Testis (tissue), 3 donors: Measurements from ENCODE around the gene RGS6. TPM values are rescaled to one million over a fixed set of nuclear protein-coding genes. Genes with fewer than 3 reads are reported as not detected.
A peak's percentile ranks its signal among the peaks of the same experiment; 100 is the strongest.

Experiments used
- DNase-seq: peaks from one replicate; pipeline ENCODE4 v3.0.0-alpha.2; 2019
- H3K27ac ChIP-seq, 2 donors: fragments of 200-600 bp; sonication (generic); one replicate each; pipeline ENCODE4 v1.5.1; 2019
- H3K27me3 ChIP-seq: fragments of 200-600 bp; sonication (generic); one replicate; pipeline ENCODE4 v1.5.1; 2019
- H3K36me3 ChIP-seq: fragments of 200-600 bp; sonication (generic); one replicate; pipeline ENCODE4 v1.5.1; 2017; ENCODE audit warnings: low read depth; ENCODE audit errors: missing control alignments
- H3K4me1 ChIP-seq: fragments of 200-600 bp; sonication (generic); one replicate; pipeline ENCODE4 v1.5.1; 2019
- H3K4me3 ChIP-seq, 2 donors: fragments of 200-600 bp; sonication (generic); one replicate each; pipeline ENCODE4 v1.5.1; 2017 to 2019
- H3K9me3 ChIP-seq: fragments of 200-600 bp; sonication (generic); one replicate; pipeline ENCODE4 v1.5.1; 2017
- CTCF ChIP-seq, 3 experiments: fragments of 450-650 bp in 2 of 3; fragments of 200-600 bp in 1 of 3; sonication (generic) in 1 of 3; IDR thresholded peaks; one replicate each; pipeline ENCODE4 v1.5.1; 2016 to 2019; ENCODE audit warnings: antibody characterized with exemption in 3 of 3, mild to moderate bottlenecking in 2 of 3, moderate library complexity in 1 of 3
- POLR2A ChIP-seq: fragments of 450-650 bp; IDR thresholded peaks from one replicate; pipeline ENCODE4 v1.6.1; 2017; ENCODE audit warnings: antibody characterized with exemption, mild to moderate bottlenecking, moderate library complexity
- WGBS, 2 donors: methylation state at CpG; one replicate each; pipeline ENCODE4 v1.1.5; 2018; 5-methylcytosine and 5-hydroxymethylcytosine counted together
- intact Hi-C: fragments of 100-400 bp; cut with DNase I; formaldehyde crosslinking; loops from one replicate; pipeline ENCODE4 v1.15.1; 2023; ENCODE audit warnings: low total_unique reads
- polyA plus RNA-seq: library from polyadenylated mRNA; stranded (reverse); fragments of 350-450 nt; fragmentation: Illumina TruSeq; extraction: RNeasy Lipid Tissue Mini Kit (QIAGEN cat#74804); gene quantifications from one replicate; pipeline ENCODE4 v1.2.3, GENCODE V29; 2014; ENCODE audit warnings: low read depth, low replicate concordance; ENCODE audit not compliant: insufficient read depth
- total RNA-seq, 2 donors: library from RNA; depleted of rRNA; stranded (reverse); fragments of >200 nt; gene quantifications; one replicate each; pipeline ENCODE4 v1.2.3, GENCODE V29; 2016

The RGS6 gene
- total and polyA plus RNA-seq, 3 donors from 2014 or later, result 6.3 to 21.3 (median 16.0) TPM

- TF ChIP-seq POLR2A (no peak), CTCF (IDR thresholded peaks at IDR 0.05) (no peak)
- Histone ChIP-seq H3K4me1 (no peaks in the 10 kb centered on the region), H3K27ac (no peak overlapping the region), H3K4me3 (no peak overlapping the region), H3K36me3 (no peaks in the 10 kb centered on the region), H3K27me3 (no peaks in the 10 kb centered on the region), H3K9me3 (no peaks in the 10 kb centered on the region)
- intact Hi-C loops, result no loop called here
- 93 to 94% methylated on average over 2 of the region's 2 CpGs for WGBS, 2 donors
- DNase-seq, result no peak
Measured at GRCh38 chr14:72416081-72416849, 484.0 kb downstream of the RGS6 start.

GRCh38 chr14:72416892-72417291 is 484.7 kb downstream of the RGS6 start:
- no peaks in the 10 kb centered on the region for H3K9me3 ChIP-seq
- no peak for TF ChIP-seq POLR2A
- no peak for TF ChIP-seq CTCF (IDR thresholded peaks at IDR 0.05)
- H3K27me3 ChIP-seq, result no peaks in the 10 kb centered on the region
- 67 to 78% methylated on average over 7 of the region's 7 CpGs for WGBS, 2 donors
- DNase-seq, result peak; percentile 30
- H3K4me3 ChIP-seq, result no peak overlapping the region
- H3K27ac ChIP-seq, result no peak overlapping the region
- H3K4me1 ChIP-seq, result no peaks in the 10 kb centered on the region
- no peaks in the 10 kb centered on the region for H3K36me3 ChIP-seq
- intact Hi-C loops, result no loop called here

GRCh38 chr14:72418806-72419205 is 486.6 kb downstream of the RGS6 start:
- Histone ChIP-seq H3K27me3 (no peaks in the 10 kb centered on the region), H3K36me3 (no peaks in the 10 kb centered on the region), H3K27ac (no peak overlapping the region), H3K4me3 (no peak overlapping the region), H3K4me1 (no peaks in the 10 kb centered on the region), H3K9me3 (no peaks in the 10 kb centered on the region)
- DNase-seq, result no peak
- intact Hi-C loops, result no loop called here
- 79 to 81% methylated on average over 3 of the region's 3 CpGs for WGBS, 2 donors
- no peak for TF ChIP-seq CTCF (IDR thresholded peaks at IDR 0.05)
- TF ChIP-seq POLR2A, result no peak

GRCh38 chr14:72419226-72419775 is 487.1 kb downstream of the RGS6 start:
- Histone ChIP-seq H3K27me3 (no peaks in the 10 kb centered on the region), H3K27ac (no peak overlapping the region), H3K4me1 (no peaks in the 10 kb centered on the region), H3K9me3 (no peaks in the 10 kb centered on the region), H3K36me3 (no peaks in the 10 kb centered on the region), H3K4me3 (no peak overlapping the region)
- TF ChIP-seq POLR2A, result no peak
- TF ChIP-seq CTCF (IDR thresholded peaks at IDR 0.05), result no peak
- no peak for DNase-seq
- 67 to 85% methylated on average over 3 to 6 of the region's 6 CpGs for WGBS, 2 donors
- intact Hi-C loops, result no loop called here
